Measurements from ENCODE around the gene ALKBH2. TPM values are rescaled to one million over a fixed set of nuclear protein-coding genes. Genes with fewer than 3 reads are reported as not detected.

The ALKBH2 gene
- total RNA-seq, 1 donor from 2014 or later = 47.9 TPM

DNA sequence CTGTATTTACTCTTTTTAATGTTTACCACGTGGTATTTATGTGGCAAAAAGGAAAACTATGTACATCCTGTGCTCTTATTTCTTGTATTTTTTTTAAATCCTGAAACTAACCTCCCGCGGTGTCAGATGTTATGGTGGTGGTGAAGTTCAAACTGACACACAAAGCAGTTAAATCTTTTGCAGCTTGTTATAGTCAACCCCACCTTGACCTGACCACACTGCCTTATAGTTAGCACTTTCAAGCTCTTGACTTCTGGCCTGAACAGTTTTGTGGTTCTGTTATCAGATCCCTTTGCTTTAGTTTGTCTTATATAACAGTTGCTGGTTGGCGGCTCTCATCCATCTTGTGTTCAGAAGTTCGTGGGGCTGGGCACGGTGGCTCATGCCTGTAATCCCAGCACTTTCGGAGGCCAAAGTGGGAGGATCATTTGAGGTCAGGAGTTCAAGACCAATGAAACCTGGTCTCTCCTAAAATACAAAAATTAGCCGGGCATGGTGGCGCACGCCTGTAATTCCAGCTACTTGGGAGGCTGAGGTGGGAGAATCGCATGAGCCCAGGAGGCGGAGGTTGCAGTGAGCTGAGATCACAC is 6.3 kb upstream of the ALKBH2 start:
- DNase-seq (ENCODE audit: low read depth) (no peak), FAIRE-seq (no peak)
- TF ChIP-seq, protein P1, sequence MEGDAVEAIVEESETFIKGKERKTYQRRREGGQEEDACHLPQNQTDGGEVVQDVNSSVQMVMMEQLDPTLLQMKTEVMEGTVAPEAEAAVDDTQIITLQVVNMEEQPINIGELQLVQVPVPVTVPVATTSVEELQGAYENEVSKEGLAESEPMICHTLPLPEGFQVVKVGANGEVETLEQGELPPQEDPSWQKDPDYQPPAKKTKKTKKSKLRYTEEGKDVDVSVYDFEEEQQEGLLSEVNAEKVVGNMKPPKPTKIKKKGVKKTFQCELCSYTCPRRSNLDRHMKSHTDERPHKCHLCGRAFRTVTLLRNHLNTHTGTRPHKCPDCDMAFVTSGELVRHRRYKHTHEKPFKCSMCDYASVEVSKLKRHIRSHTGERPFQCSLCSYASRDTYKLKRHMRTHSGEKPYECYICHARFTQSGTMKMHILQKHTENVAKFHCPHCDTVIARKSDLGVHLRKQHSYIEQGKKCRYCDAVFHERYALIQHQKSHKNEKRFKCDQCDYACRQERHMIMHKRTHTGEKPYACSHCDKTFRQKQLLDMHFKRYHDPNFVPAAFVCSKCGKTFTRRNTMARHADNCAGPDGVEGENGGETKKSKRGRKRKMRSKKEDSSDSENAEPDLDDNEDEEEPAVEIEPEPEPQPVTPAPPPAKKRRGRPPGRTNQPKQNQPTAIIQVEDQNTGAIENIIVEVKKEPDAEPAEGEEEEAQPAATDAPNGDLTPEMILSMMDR (IDR thresholded peaks at IDR 0.05; ENCODE audit: insufficient read depth, low read length, severe bottlenecking) = no peak
- H3K36me3 ChIP-seq (ENCODE audit: control insufficient read depth, insufficient read depth, low read length) = no peaks in the 10 kb centered on the region
- no peak overlapping the region for H3K4me3 ChIP-seq (ENCODE audit: low read depth, low read length)
- no peaks in the 10 kb centered on the region for H3K27me3 ChIP-seq (ENCODE audit: control insufficient read depth, insufficient read depth, low read length)

DNA sequence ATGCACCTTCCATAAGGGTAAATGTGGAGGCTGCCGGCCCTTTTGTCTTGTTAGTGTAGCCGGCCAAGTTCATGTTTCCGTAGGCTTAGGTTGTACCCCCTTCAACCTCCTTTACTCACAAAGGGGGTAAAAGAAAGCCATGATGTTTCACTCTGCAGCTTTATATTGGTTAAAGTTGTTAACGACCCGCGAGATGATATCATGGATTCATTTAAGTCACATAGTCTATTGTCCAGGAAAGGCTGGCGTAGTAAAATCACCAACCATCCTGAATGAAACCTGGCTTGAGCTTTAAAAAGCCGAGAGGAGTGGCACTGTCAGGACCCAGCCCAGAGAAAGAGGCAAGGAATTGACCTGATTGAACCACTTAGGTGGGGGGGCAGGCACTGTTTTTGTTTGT is 5.4 kb upstream of the ALKBH2 start:
- DNase-seq (ENCODE audit: low read depth) (peak; percentile 12), FAIRE-seq (no peak)
- H3K4me3 ChIP-seq (ENCODE audit: low read depth, low read length) = peak overlapping the region; percentile 62
- no peaks in the 10 kb centered on the region for H3K36me3 ChIP-seq (ENCODE audit: control insufficient read depth, insufficient read depth, low read length)
- TF ChIP-seq, protein P1 (IDR thresholded peaks at IDR 0.05; ENCODE audit: insufficient read depth, low read length, severe bottlenecking) = no peak
- H3K27me3 ChIP-seq (ENCODE audit: control insufficient read depth, insufficient read depth, low read length) = no peaks in the 10 kb centered on the region

DNA sequence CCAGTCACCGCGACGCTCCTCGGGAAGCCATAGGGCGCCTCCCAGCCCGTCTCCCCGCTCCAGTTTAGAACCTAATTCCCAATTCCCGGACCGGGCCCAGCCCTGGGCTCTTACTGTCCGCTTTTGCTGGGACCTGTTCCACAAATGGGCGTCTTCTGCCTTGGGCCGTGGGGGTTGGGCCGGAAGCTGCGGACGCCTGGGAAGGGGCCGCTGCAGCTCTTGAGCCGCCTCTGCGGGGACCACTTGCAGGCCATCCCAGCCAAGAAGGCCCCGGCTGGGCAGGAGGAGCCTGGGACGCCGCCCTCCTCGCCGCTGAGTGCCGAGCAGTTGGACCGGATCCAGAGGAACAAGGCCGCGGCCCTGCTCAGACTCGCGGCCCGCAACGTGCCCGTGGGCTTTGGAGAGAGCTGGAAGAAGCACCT is 4.9 kb upstream of the ALKBH2 start:
- H3K27me3 ChIP-seq (ENCODE audit: control insufficient read depth, insufficient read depth, low read length) = no peaks in the 10 kb centered on the region
- TF ChIP-seq, protein P1 (IDR thresholded peaks at IDR 0.05; ENCODE audit: insufficient read depth, low read length, severe bottlenecking) = no peak
- H3K36me3 ChIP-seq (ENCODE audit: control insufficient read depth, insufficient read depth, low read length) = no peaks in the 10 kb centered on the region
- DNase-seq (ENCODE audit: low read depth) = peak; percentile 41
- peak overlapping the region; percentile 62 for H3K4me3 ChIP-seq (ENCODE audit: low read depth, low read length)
- no peak for FAIRE-seq

DNA sequence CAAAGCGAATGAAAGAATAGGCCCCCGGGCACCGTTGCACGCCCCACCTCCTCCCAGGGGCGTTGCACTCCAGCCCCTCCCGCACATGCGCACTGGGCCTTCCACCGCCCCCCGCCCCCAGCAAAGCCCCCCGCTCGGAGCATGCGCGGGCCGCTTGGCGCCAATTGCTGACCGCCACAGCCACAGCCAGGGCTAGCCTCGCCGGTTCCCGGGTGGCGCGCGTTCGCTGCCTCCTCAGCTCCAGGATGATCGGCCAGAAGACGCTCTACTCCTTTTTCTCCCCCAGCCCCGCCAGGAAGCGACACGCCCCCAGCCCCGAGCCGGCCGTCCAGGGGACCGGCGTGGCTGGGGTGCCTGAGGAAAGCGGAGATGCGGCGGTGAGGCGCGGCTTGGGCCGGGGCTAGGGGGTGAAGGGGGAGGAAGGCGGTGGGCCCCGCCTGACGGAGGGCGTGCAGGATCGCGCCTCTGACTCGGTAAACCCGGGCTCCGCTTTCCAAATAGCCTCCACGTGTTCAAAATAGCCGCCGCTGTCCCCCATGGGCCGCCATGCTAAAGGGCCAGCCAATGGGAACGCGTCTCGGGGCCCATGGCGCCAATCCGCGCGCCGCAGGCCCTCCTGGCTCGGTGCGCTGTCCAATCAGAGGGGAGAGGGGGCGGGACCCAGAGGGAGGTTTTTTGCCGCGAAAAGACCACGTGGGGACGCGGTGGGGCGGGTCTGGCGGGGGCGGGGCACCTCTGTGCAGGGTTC is 4.3 kb upstream of the ALKBH2 start, which contains the start of gene UNG:
UNG (plus strand) TSS at position 163 of the 748 bp plus-strand sequence; CDS start at position 246, 83 bp downstream.
- TF ChIP-seq, protein P1 (IDR thresholded peaks at IDR 0.05; ENCODE audit: insufficient read depth, low read length, severe bottlenecking) = no peak
- no peak for FAIRE-seq
- DNase-seq (ENCODE audit: low read depth) = peak; percentile 82
- peak within 1 kb of the TSS; percentile 62 for H3K4me3 ChIP-seq (ENCODE audit: low read depth, low read length)
- no peaks in the 10 kb centered on the region for H3K36me3 ChIP-seq (ENCODE audit: control insufficient read depth, insufficient read depth, low read length)
- H3K27me3 ChIP-seq (ENCODE audit: control insufficient read depth, insufficient read depth, low read length) = no peaks in the 10 kb centered on the region

DNA sequence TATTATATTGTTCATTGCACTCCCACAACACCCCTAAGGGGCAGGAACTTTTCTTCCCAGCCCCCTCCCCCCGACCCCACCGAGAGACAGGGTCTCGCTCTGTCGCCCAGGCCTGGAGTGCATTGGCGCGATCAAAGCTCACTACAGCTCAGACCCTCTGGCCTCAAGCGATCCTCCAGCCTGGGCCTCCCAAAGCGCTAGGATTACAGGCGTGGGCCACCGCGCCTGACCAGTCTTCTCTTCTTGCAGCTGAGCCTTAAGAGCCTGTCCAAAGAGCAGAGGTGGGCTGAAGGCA is 3.8 kb upstream of the ALKBH2 start:
- Histone ChIP-seq H3K4me3 (ENCODE audit: low read depth, low read length) (no peak overlapping the region), H3K36me3 (ENCODE audit: control insufficient read depth, insufficient read depth, low read length) (peaks cover 1% of the 10 kb centered on the region), H3K27me3 (ENCODE audit: control insufficient read depth, insufficient read depth, low read length) (no peaks in the 10 kb centered on the region)
- FAIRE-seq (no peak), DNase-seq (ENCODE audit: low read depth) (no peak)
- TF ChIP-seq, protein P1 (IDR thresholded peaks at IDR 0.05; ENCODE audit: insufficient read depth, low read length, severe bottlenecking) = no peak
